ENCODE results near the gene TRAPPC6A.

DNA sequence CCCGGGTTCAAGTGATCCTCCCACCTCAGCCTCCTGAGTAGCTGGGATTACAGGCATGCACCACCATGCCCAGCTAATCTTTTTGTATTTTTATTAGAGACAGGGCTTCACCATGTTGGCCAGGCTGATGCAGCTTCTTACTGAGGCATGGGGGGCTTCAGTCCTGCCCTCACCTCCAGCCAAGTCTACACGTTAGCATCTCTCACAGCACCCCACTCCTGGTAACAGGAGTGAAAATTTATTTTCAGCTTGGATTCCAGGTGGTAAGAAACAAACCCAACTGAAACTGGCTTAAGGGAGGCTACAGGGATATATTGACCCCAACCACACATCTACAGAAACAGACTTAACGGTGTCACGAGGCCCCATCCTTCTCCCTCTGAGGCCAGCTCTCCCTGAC, 27.9 kb downstream of the TRAPPC6A start:
- TF ChIP-seq POLR2A (IDR thresholded peaks at IDR 0.05) (no peak), EP300 (IDR thresholded peaks at IDR 0.05; ENCODE audit: low read depth) (no peak)

Data from transverse colon (tissue), 1 donor.